DOHH2 (cell line): Measurements from ENCODE around the gene SMARCC1.

Experiments used
- CTCF ChIP-seq: fragments of 200-600 bp; sonication (generic); IDR thresholded peaks from one replicate; pipeline ENCODE4 v1.5.1; 2014; ENCODE audit warnings: antibody characterized with exemption, mild to moderate bottlenecking, low read depth, low read length; ENCODE audit not compliant: poor library complexity, severe bottlenecking
- EZH2phosphoT487 ChIP-seq: fragments of 200-600 bp; sonication (generic); IDR thresholded peaks from 2 replicates; pipeline ENCODE4 v1.6.1; 2017; ENCODE audit warnings: borderline replicate concordance, mild to moderate bottlenecking, antibody characterized with exemption, low read length, moderate library complexity, mixed read lengths

- TF ChIP-seq CTCF (no peak), EZH2phosphoT487 (no peak)
Measured at GRCh38 chr3:47804577-47804976, 22.9 kb upstream of the SMARCC1 start.
